ENCODE measurements around the gene MFN2. TPM values are rescaled to one million over a fixed set of nuclear protein-coding genes. Genes with fewer than 3 reads are reported as not detected.

Gene MFN2
- total RNA-seq, 1 experiment from 2014 or later, result 56.8 TPM

GRCh38 chr1:12056331-12056841 lies 76.1 kb downstream of the MFN2 start (continued):
- TF ChIP-seq AR (CRISPR knock-in tag; IDR thresholded peaks at IDR 0.05) (no peak), PRRX2 (CRISPR knock-in tag; IDR thresholded peaks at IDR 0.05) (no peak), FOXK1 (CRISPR knock-in tag; IDR thresholded peaks at IDR 0.05) (no peak), TEAD4 (CRISPR knock-in tag; IDR thresholded peaks at IDR 0.05) (no peak)

GRCh38 chr1:12057382-12057781 lies 77.1 kb downstream of the MFN2 start:
- no peak for ATAC-seq
- TF ChIP-seq AR (CRISPR knock-in tag; IDR thresholded peaks at IDR 0.05) (no peak), RORB (CRISPR knock-in tag; IDR thresholded peaks at IDR 0.05) (no peak), ATF2 (CRISPR knock-in tag; IDR thresholded peaks at IDR 0.05; ENCODE audit: borderline replicate concordance, low read depth) (no peak), SMAD4 (CRISPR knock-in tag; IDR thresholded peaks at IDR 0.05) (no peak), ETV6 (CRISPR knock-in tag; IDR thresholded peaks at IDR 0.05) (no peak), ZNF671 (CRISPR knock-in tag; IDR thresholded peaks at IDR 0.05) (no peak), ZBTB21 (CRISPR knock-in tag; IDR thresholded peaks at IDR 0.05; ENCODE audit: borderline replicate concordance) (no peak), USF2 (CRISPR knock-in tag; IDR thresholded peaks at IDR 0.05) (no peak), CDX4 (CRISPR knock-in tag; IDR thresholded peaks at IDR 0.05; ENCODE audit: borderline replicate concordance) (no peak), ZNF219 (CRISPR knock-in tag; IDR thresholded peaks at IDR 0.05; ENCODE audit: borderline replicate concordance) (no peak), NR1H2 (CRISPR knock-in tag; IDR thresholded peaks at IDR 0.05) (no peak), IRF1 (CRISPR knock-in tag; IDR thresholded peaks at IDR 0.05) (no peak), NR2C2 (CRISPR knock-in tag; IDR thresholded peaks at IDR 0.05) (no peak), TP53 (CRISPR knock-in tag; IDR thresholded peaks at IDR 0.05) (no peak), ZNF425 (CRISPR knock-in tag; conservative IDR thresholded peaks at IDR 0.05) (no peak), E2F5 (CRISPR knock-in tag; IDR thresholded peaks at IDR 0.05) (no peak), FOXJ3 (CRISPR knock-in tag; IDR thresholded peaks at IDR 0.05; ENCODE audit: borderline replicate concordance) (no peak), SP1 (CRISPR knock-in tag; conservative IDR thresholded peaks at IDR 0.05) (no peak), CTCF (IDR thresholded peaks at IDR 0.05) (no peak)

More at GRCh38 chr1:12057382-12057781, 77.1 kb downstream of the MFN2 start:
- no peaks in the 10 kb centered on the region for H3K36me3 Mint-ChIP-seq
- ChIA-PET CTCF (interaction anchor here (1.0 to 1.6 kb wide), 2 partner anchors 22 to 67 kb away, joined by 3 to 4 read pairs; no protein-coding TSS in a partner anchor), POLR2A (no interaction called here)
- peaks cover 5% of the 10 kb centered on the region for H3K4me1 Mint-ChIP-seq
- no peak overlapping the region for H3K4me3 Mint-ChIP-seq
- peaks cover 10% of the 10 kb centered on the region; the same call in 1 of the 2 replicates for H3K9me3 Mint-ChIP-seq
- no peak for DNase-seq (ENCODE audit: low spot score)
- no peak overlapping the region for H3K27ac Mint-ChIP-seq
- H3K27me3 Mint-ChIP-seq (ENCODE audit: low read depth), result peaks cover 17% of the 10 kb centered on the region
